Stimulated activated CD8-positive, alpha-beta memory T cell treated with anti-CD3 and anti-CD28 coated beads, Interleukin-15, amount 100 ng/mL, for 4 hours (primary cell): ENCODE results near the gene RBM19.
"Not testable (repeated sequence)": the region's sequence is repeated elsewhere in the genome, so short reads cannot be mapped to it uniquely, and the experiment has no call there.

Source experiments
- DNase-seq, 2 donors: peaks; one replicate each; pipeline ENCODE4 v3.0.0-alpha.2; 2020; ENCODE audit warnings: low read depth in 2 of 2

RBM19 gene, protein sequence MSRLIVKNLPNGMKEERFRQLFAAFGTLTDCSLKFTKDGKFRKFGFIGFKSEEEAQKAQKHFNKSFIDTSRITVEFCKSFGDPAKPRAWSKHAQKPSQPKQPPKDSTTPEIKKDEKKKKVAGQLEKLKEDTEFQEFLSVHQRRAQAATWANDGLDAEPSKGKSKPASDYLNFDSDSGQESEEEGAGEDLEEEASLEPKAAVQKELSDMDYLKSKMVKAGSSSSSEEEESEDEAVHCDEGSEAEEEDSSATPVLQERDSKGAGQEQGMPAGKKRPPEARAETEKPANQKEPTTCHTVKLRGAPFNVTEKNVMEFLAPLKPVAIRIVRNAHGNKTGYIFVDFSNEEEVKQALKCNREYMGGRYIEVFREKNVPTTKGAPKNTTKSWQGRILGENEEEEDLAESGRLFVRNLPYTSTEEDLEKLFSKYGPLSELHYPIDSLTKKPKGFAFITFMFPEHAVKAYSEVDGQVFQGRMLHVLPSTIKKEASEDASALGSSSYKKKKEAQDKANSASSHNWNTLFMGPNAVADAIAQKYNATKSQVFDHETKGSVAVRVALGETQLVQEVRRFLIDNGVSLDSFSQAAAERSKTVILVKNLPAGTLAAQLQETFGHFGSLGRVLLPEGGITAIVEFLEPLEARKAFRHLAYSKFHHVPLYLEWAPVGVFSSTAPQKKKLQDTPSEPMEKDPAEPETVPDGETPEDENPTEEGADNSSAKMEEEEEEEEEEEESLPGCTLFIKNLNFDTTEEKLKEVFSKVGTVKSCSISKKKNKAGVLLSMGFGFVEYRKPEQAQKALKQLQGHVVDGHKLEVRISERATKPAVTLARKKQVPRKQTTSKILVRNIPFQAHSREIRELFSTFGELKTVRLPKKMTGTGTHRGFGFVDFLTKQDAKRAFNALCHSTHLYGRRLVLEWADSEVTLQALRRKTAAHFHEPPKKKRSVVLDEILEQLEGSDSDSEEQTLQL

DNA sequence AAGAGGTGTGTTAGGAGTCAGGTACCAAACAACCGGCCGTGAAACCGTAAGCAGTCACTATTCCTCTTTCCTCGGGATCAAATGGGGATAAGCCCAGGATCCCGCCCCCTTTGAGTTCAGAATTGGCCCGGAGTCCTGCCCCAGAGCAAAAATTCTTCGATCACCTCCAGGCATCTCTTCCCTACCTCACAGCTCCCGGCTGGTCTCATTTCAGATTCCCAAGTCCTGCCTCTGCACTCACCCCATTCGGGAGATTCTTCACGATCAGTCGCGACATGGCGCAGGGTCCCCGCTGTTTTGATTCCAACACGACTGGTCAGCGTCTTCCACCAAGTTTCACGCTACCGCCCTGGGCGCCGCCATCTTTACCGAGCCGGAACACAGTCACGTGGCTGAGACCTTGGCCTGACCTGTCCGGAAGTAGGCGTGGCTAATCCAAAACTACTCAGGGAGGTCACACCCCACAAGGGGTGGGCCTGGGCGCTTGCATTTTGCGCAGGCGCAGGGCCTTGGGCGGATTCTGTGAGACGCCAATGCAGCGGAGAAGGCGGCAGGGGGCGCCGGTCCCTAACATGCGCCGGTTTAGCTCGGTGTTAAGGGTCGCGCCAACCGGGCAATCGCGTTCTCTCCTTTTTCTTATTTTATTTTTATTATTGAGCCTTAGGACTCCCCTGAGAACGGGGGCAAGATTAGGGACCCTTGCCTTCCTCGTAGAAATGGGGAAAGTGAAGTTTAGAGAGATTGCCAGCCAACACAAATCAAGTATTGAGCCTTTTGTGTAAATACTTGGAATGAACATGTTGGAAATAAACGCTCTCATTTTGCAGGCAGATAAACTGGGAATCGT is at the start of gene RBM19:
TSS of gene RBM19 (minus strand) at position 375 of the 847 bp plus-strand sequence. CDS start at position 277, 98 bp downstream.
- DNase-seq: peak; percentile 94

DNA sequence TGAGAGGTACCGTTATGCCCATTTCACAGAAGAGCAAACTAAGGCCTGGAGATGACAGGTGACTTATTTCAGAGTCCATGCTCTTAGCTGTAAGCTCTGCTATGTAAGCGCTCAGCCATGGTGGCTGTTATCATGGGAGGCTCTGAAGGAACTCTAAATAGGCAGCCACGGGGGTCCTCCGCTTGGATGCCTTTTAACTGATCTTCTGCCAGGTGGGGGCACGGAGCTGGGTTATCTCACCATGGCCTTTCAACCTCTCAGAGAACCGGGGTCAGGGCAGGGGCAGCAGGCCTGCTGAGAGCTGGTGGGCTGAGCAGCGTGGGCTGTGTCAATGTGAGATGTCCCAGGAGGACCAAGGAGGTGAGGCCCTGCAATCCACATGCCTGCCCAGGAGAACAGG is 49.7 kb upstream of the RBM19 start:
- no peak for DNase-seq

DNA sequence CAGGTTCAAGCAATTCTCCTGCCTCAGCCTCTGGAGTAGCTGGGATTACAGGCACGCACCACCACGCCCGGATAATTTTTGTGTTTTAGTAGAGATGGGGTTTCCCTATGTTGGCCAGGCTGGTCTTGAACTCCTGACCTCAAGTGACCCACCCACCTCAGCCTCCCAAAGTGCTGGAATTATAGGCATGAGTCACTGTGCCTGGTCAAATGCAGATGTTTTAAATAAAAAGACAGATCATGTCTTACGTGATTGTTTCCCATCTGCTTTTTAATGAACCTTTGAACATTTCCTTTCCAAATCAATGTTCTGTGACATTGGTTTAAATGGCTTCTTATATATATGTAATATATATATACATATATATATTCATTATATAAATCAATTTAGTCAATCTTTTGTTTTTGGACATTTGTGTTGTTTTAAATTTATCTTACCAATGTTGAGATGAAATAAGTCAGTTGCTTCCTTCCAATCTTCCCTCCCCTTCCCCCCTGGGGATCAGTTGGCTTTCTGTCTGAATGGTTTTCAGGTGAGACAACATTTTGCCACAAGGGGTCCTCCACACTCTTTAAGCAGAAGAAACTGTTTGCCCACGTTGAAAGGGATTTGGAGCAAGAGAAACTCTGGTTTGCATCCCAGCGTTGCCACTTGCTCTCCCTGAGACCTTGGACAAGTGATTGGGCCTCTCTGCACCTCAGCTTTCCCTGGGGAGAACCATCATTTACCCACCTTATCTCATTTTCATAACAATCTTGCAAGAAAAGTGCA is 47.6 kb upstream of the RBM19 start:
- DNase-seq: no peak

DNA sequence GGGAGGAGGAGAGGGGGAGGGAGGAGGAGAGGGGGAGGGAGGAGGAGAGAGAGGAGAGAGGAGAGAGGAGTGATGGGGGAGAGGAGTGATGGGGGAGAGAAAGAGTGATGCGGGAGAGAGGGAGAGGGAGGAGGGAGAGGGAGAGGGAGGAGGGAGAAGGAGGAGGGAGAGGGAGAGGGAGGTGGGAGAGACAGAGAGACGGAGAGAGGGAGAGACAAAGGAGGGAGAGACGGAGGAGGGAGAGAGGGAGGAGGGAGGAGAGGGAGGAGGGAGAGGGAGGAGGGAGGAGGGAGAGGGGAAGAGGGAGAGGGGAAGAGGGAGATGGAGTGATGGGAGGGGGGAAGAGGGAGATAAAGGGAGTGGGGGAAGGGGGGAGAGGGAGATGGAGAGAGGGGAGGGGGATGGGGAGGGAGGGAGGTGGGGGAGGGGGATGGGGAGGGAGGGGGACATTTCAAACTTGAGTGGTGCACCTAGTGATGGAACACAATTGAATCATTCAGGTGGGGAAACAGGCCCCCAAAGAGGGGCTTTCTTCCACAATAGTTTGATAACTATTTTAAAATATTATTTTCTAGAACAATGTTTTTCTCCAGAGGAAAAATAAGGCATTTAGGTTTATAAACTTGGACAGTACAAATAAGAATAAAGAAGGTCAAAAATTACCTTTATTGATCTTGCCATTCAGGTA is 46.8 kb upstream of the RBM19 start:
- DNase-seq: no peak

DNA sequence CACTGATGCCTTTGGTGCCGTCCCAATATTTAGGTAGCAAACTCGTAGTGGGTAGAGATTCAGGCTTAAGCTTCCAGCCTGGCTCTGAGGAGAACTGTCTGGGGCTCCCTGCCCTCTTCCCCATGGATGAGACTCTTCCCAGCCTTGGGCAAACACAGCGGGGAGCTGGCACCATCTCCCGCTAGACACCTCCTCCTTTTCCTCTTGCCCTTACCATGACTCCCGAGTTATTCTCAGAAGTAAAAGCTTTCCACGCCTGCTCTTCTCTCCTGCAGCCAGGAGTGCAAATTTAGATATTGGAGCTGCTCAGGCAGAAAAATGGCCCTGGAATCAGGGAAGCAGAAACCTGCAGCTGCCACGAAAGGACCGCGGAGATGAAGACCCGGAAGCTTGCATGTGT is 45.6 kb upstream of the RBM19 start:
- no peak for DNase-seq

DNA sequence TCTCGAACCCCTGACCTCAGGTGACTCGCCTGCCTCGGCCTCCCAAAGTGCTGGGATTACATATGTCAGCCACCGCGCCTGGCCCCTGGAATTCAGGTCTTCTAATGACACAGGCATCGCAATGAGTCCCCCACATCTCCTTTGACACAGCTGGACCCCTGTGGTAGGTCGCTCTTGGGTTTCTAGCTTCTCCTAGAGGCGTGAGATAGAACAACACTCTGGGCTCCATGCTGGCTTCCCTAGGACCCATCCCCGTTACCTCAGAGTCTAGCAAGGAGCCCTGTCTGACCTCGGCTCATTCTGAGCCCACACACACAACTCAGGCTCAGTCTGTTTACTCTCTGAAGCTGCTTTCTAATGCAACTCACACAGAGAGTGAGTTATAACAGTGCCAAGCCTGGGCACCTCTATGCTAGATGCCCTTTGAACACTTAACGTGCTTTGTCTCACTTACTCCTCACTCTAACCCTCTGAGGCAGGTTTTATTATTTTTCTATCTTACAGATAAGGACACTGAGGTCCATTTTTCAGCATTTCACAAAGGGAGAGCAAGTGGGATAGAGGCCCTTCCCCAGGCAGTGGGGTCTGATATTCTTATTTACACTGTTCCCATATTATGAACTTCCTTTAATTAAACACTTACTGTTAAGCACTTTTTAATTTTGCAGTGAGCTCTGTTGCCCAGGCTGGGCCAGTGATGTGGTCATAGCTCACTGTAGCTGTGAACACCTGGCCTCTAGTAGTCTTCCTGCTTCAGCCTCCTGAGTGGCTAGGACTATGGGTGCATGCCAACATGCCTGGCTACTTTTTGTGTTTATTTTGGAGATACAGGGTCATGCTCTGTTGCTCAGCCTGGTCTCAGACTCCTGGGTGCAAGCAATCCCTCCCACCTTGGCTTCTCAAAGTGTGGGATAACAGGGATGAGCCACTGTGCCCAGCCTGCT is 40.6 kb upstream of the RBM19 start:
- DNase-seq: no peak

DNA sequence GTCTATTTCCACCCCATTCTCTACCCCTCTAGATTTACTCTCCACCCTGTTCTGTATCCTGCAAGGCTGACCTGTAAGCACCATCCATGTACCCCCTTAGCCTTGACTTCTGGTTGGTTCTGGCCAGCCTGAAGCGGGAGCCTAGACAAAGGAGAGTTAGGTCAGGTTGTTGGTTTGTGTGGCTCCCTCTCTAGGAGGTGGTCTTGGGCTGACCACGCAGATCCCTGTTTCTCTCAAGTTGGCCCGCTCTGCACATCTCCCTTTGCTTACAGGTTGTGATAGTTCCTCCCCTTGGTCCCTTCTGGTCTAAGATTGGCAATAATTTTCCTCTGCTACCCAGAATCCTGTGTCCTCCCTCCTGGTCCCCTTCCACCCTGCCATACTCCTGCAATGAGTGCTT is 38.3 kb upstream of the RBM19 start:
- no peak for DNase-seq

DNA sequence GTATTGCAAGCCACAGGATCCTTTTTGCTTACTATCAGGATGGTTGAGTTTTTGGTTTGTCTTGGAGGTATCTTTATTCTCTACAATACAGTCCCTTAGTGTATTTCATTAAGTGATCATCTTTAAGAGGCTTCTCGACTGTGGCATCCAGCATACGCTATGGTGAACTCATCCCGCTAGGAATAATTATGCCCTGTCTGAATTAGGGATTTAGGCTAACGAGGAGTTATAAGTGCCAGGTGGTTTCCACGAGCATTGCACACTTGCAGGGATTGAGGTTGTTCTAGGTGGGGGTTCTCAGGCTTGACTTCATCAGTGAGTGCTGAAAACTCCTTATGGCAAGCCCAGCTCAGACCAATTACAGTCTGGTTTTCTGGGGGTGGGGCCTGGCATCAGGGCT is 37.2 kb upstream of the RBM19 start:
- no peak for DNase-seq

DNA sequence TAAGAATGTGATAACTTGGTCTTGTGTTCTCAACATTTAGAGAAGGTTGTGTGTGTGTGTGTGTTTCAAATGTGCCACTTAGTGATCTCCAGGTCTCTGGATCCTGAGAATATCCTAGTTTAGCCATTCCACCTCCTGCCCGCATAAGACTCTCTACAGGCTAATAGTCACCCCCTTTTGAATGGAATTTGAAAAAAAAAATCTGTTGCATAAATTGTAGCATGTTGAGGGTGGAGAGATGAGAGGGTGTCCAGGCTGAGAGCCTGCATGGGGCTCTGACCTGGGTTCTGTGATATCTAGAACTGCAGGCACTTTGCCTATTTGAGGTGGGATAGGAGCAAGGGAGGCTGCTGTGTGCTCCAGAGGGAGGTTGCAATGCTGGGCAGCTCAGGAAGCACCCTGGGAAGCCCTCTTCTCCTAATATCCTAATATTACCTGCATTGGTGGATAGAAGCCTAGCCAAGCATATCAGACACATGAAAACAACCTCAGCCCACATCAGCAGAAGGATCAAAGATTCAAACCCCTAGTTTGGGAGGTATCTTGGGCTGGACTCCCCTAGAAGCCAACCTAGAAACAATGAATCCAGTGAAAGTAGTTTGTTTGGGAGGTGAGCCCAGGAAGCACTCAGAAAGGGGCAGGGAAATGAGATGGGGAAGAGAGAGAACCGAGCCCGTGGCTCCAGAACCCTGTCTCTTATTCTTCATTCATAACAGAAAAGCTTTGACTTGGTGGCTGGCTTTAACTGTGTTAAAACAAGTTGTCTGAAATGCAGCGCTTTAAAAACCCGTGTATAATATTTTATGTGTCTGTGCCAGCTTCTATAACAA is 35.6 kb upstream of the RBM19 start:
- no peak for DNase-seq

DNA sequence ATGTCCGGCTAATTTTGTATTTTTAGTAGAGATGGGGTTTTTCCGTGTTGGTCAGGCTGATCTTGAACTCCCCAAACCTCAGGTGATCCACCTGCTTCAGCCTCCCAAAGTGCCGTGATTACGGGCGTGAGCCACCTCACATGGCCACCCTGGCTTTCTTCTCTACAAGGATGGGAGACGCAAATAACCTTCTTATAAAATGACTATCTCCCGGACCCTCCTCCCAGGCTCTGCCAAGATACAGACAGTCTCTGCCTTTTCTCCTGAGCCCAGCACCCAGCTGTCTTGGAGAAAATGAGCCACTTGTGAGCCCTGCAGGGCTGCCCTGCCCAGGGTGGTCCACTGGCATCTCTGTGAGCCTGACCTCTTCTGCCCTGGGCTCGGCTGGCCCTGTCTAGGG is 34.7 kb upstream of the RBM19 start:
- DNase-seq: no peak

DNA sequence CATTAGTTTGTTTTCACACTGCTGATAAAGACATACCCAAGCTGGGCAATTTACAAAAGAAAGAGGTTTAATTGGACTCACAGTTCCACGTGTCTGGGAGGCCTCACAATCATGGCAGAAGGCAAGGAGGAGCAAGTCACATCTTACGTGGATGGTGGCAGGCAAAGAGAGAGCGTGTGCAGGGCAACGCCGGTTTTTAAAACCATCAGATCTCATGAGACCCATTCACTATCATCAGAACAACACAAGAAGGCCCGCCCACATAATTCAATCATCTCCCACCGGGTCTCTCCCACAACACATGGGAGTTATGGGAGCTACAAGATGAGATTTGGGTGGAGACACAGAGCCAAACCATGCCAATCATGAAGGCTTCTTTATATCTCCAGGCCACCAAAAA is 34.1 kb upstream of the RBM19 start:
- DNase-seq: not testable (repeated sequence)

DNA sequence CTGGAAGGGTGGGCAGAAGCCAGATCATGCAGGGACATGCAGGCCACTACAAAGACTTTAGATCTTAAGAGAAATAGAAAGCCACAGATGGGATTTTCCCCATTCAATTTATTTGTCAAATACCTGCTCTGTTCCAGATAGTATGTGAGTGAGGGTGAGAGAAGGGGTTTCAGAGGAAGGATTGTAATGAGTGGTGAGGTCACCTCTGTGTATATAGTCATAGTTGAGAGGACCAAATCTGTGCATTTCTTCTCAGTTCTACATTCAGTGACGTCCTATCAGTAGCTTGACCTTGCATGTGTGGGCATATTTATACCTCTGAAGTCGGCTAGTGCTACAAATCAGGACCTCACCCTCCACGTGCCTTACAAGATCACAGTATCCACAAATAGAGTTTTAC is 31.2 kb upstream of the RBM19 start:
- DNase-seq: no peak

DNA sequence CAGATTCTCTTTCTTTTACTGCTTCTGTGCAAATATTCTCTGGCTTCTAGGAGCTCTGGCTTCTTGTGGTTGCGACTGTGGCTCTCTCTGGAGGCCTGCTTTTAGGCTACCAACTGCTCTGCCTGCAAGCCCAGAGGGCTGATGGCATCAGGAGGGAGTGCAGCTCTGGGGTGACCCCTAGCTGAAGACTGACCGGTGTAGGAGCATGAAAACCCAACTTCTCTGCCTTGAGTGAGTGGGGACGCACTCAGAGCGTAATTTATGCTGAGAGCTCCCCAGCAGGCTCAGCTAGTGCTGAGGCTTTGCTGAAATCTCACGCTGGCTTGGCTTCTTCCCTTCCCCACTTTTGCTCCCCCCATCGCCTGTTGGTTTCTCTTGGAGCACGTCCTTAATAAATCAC is 29.9 kb upstream of the RBM19 start:
- no peak for DNase-seq

DNA sequence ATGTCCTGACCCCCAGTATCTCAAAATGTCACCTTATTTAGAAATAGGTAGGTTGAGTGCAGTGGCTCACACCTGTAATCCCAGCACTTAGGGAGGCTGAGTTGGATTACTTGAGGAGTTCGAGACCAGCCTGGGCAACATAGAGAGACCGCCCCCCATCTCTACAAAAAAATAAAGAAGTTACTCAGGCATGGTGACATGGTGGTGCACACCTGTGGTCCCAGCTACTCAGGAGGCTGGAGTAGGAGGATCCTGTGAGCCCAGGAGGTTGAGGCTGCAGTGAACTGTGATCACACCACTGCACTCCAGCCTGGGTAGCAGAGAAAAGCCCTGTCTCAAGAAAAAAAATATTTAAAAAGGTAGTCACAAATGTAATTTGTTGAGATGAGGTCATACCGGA is 27.9 kb upstream of the RBM19 start:
- no peak for DNase-seq

DNA sequence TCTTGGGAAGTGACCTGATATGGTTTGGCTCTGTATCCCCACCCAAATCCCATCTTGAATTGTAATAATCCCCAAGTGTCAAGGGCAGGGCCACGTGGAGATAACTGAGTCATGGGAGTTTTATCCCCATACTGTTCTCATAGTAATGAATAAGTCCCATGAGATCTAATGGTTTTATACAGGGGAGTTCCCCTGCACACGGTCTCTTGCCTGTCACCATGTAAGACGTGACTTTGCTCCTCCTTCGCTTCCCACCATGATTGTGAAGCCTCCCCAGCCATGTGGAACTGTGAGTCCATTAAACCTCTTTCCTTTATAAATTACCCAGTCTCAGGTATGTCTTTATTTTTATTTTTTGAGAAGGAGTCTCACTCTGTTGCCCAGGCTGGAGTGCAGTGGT is 26.6 kb upstream of the RBM19 start:
- DNase-seq: not testable (repeated sequence)

DNA sequence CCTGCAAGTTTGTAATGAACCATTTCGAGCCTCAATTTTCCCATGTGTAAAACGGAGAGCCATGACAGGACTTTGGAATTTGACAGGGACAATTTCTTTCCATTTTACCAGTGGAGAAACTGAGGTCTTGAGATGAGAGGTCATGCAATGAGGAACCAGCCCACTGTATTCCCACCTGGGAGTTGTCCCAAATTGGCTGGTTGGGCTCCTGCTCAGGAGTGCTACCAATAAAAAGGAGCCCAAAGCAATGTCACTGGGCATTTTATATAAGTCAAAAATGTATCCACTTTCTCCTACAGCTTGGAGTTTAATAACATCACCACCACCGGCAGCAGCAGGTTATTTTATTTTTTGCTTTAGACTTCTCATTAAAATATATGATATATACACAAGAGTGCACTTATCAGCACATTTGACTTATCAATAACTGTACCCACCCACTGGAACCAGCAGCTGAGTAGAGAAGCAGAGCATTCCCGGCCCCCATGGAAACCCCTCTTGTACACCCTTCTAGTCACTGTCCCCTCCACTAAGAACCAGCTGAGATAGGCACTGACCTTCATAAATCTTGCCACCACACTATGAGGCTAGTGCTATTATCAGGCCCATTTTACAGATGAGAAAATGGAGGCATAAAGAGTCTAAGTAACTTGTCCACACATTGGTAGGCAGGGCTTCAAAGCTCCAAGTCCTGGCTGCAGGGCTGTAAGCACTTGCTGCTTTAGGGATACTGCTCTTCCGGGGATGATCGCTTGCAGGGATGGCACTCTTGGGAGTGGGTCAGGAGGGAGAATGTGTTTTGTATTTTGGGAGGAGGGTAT is 25.3 kb upstream of the RBM19 start:
- no peak for DNase-seq
